ENCODE results near the gene USP9Y.

The USP9Y gene

DNA sequence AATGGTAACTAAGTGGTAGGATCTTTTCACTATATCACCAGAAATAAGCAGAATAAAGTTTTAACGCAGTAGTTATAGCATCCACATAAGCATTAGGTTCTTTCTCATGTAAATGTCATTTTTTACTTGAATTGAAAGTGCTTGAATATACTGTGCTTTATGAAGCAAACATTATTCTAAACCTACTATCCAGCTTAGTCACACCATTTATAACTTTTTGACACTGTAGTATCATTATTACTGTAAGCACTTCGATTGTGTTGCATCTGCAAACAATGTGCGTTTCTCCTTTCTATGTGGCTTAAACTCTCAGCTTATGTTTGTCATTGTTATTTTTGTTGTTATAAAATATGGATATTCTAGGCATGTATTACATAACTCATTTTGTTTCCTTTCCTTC, 132.3 kb downstream of the USP9Y start:
- DNase-seq (ENCODE audit: extremely low read depth, low read depth), result no peak
- TF ChIP-seq CTCF (IDR thresholded peaks at IDR 0.05; ENCODE audit: low read depth, low read length), result no peak

- TF ChIP-seq CTCF (IDR thresholded peaks at IDR 0.05; ENCODE audit: low read depth, low read length), result no peak
- no peak for DNase-seq (ENCODE audit: extremely low read depth, low read depth)
These were observed 136.5 kb downstream of the USP9Y start for GRCh38 chrY:12837550-12837949.

- no peak for DNase-seq (ENCODE audit: extremely low read depth, low read depth)
- no peak for TF ChIP-seq CTCF (IDR thresholded peaks at IDR 0.05; ENCODE audit: low read depth, low read length)
These were observed 140.3 kb downstream of the USP9Y start for GRCh38 chrY:12841368-12841767.

DNA sequence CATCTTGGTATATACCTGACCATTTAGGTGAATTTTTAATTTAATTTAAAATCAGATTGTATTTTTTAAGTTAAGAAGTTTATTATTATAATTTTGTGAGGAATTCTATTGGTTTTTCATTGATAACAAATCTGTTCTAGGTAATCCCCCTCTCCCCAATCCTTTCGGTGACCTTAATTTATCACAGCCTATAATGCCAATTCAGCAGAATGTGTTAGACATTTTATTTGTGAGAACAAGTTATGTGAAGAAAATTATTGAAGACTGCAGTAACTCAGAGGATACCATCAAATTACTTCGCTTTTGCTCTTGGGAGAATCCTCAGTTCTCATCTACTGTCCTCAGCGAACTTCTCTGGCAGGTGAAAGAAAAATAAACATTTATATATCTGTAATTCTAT, 145.8 kb downstream of the USP9Y start:
- TF ChIP-seq CTCF (IDR thresholded peaks at IDR 0.05; ENCODE audit: low read depth, low read length), result no peak

GRCh38 chrY:12855791-12856275, 154.8 kb downstream of the USP9Y start:
- no peak for TF ChIP-seq CTCF (IDR thresholded peaks at IDR 0.05; ENCODE audit: low read depth, low read length)
- DNase-seq (ENCODE audit: extremely low read depth, low read depth), result no peak

More for the DNA sequence above, 145.8 kb downstream of the USP9Y start:
- no peak for DNase-seq (ENCODE audit: extremely low read depth, low read depth)

- no peak for TF ChIP-seq CTCF (IDR thresholded peaks at IDR 0.05; ENCODE audit: low read depth, low read length)
- no peak for DNase-seq (ENCODE audit: extremely low read depth, low read depth)
These were observed 166.9 kb downstream of the USP9Y start for GRCh38 chrY:12867960-12868359.

DNA sequence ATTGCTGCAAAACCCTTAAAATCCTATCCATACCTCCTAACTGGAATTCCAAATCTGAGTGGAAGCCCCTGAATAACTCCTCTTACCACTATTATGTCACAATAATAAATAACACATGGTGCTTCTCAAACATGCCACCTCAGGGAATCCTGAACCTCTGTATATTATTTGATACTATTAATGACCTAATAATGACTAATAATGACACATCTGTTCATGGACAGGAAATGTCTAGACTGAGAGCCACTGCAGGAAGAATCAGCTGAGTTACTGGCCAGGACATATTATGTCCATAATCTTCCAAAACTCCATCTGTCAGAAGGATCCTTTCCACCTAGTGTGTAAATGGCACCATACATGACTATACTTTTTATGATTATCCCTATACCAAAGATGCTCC, 195.9 kb downstream of the USP9Y start:
- TF ChIP-seq CTCF (IDR thresholded peaks at IDR 0.05; ENCODE audit: low read depth, low read length), result no peak
- DNase-seq (ENCODE audit: extremely low read depth, low read depth), result no peak

All from AG09319 (cell line).